ENCODE results near the gene SHB.

DNA sequence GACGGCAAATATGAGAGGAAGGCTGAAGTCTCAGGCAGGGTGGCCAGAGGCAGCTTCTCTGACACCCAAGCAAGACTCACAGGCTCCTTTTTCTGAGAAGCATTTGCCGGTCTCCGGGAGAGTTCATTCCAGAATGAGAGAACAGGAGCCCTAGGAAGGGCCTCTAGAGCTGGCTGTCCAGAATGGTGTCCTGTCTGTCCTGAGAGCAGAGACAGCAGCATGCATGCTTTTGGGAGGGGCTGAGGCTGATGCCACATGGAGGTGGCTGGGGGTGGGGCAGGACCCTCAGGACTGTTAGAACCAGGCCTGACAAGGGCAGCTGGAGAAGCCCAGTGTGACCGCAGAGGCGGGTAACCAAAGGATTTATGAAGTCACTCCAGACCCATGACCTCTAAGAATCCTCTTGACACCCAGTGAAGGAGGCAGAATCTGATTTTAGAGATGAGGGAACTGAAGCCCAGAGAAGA, 60.0 kb downstream of the SHB start:
- TF ChIP-seq EZH2 (optimal IDR thresholded peaks at IDR 0.05; ENCODE audit: low read depth, low read length) (no peak), EZH2phosphoT487 (IDR thresholded peaks at IDR 0.05; ENCODE audit: low read length) (no peak)
- TF ChIP-seq, protein P1, sequence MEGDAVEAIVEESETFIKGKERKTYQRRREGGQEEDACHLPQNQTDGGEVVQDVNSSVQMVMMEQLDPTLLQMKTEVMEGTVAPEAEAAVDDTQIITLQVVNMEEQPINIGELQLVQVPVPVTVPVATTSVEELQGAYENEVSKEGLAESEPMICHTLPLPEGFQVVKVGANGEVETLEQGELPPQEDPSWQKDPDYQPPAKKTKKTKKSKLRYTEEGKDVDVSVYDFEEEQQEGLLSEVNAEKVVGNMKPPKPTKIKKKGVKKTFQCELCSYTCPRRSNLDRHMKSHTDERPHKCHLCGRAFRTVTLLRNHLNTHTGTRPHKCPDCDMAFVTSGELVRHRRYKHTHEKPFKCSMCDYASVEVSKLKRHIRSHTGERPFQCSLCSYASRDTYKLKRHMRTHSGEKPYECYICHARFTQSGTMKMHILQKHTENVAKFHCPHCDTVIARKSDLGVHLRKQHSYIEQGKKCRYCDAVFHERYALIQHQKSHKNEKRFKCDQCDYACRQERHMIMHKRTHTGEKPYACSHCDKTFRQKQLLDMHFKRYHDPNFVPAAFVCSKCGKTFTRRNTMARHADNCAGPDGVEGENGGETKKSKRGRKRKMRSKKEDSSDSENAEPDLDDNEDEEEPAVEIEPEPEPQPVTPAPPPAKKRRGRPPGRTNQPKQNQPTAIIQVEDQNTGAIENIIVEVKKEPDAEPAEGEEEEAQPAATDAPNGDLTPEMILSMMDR (IDR thresholded peaks at IDR 0.05; ENCODE audit: low read length), result no peak
